Measurements from ENCODE around the gene NR2C2AP.

The NR2C2AP gene

GRCh38 chr19:19207637-19208572, 4.7 kb upstream of the NR2C2AP start:
- Histone ChIP-seq H3K9me3 (ENCODE audit: severe bottlenecking) (no peaks in the 10 kb centered on the region), H3K27ac (ENCODE audit: poor library complexity, severe bottlenecking) (no peak overlapping the region), H3K36me3 (ENCODE audit: low read depth) (no peaks in the 10 kb centered on the region), H3K4me3 (ENCODE audit: severe bottlenecking) (no peak overlapping the region), H3K4me1 (ENCODE audit: insufficient read depth, poor library complexity, severe bottlenecking) (no peaks in the 10 kb centered on the region), H3K27me3 (ENCODE audit: insufficient read depth, poor library complexity, severe bottlenecking) (peaks cover 17% of the 10 kb centered on the region)
- DNase-seq (ENCODE audit: low spot score) (no peak), ATAC-seq (ENCODE audit: low read depth) (no peak)
- no peak for TF ChIP-seq CTCF (IDR thresholded peaks at IDR 0.05; ENCODE audit: poor library complexity, severe bottlenecking)

GRCh38 chr19:19206938-19207337, 3.7 kb upstream of the NR2C2AP start:
- no peak for TF ChIP-seq CTCF (IDR thresholded peaks at IDR 0.05; ENCODE audit: poor library complexity, severe bottlenecking)
- ATAC-seq (ENCODE audit: low read depth) (no peak), DNase-seq (ENCODE audit: low spot score) (no peak)
- no peak overlapping the region for H3K4me3 ChIP-seq (ENCODE audit: severe bottlenecking)
- H3K36me3 ChIP-seq (ENCODE audit: low read depth): peaks cover 4% of the 10 kb centered on the region; the same call in 1 of the 2 replicates
- no peak overlapping the region for H3K27ac ChIP-seq (ENCODE audit: poor library complexity, severe bottlenecking)
- no peaks in the 10 kb centered on the region for H3K4me1 ChIP-seq (ENCODE audit: insufficient read depth, poor library complexity, severe bottlenecking)
- no peaks in the 10 kb centered on the region for H3K9me3 ChIP-seq (ENCODE audit: severe bottlenecking)
- peaks cover 9% of the 10 kb centered on the region for H3K27me3 ChIP-seq (ENCODE audit: insufficient read depth, poor library complexity, severe bottlenecking)

- no peaks in the 10 kb centered on the region for H3K27me3 ChIP-seq (ENCODE audit: insufficient read depth, poor library complexity, severe bottlenecking)
- ATAC-seq (ENCODE audit: low read depth): no peak
- H3K4me1 ChIP-seq (ENCODE audit: insufficient read depth, poor library complexity, severe bottlenecking): no peaks in the 10 kb centered on the region
- peaks cover 14% of the 10 kb centered on the region for H3K36me3 ChIP-seq (ENCODE audit: low read depth)
- no peak for DNase-seq (ENCODE audit: low spot score)
- no peak for TF ChIP-seq CTCF (IDR thresholded peaks at IDR 0.05; ENCODE audit: poor library complexity, severe bottlenecking)
- H3K4me3 ChIP-seq (ENCODE audit: severe bottlenecking): no peak overlapping the region
- no peak overlapping the region for H3K27ac ChIP-seq (ENCODE audit: poor library complexity, severe bottlenecking)
- H3K9me3 ChIP-seq (ENCODE audit: severe bottlenecking): no peaks in the 10 kb centered on the region
These were observed 2.5 kb upstream of the NR2C2AP start for GRCh38 chr19:19205416-19206410.

- no peak for TF ChIP-seq CTCF (IDR thresholded peaks at IDR 0.05; ENCODE audit: poor library complexity, severe bottlenecking)
These were observed 967 bp upstream of the NR2C2AP start for GRCh38 chr19:19204181-19204580.

More at GRCh38 chr19:19204181-19204580, 967 bp upstream of the NR2C2AP start:
- no peak overlapping the region for H3K4me3 ChIP-seq (ENCODE audit: severe bottlenecking)
- ATAC-seq (ENCODE audit: low read depth) (no peak), DNase-seq (ENCODE audit: low spot score) (no peak)
- H3K9me3 ChIP-seq (ENCODE audit: severe bottlenecking): no peaks in the 10 kb centered on the region
- peaks cover 15% of the 10 kb centered on the region for H3K36me3 ChIP-seq (ENCODE audit: low read depth)
- H3K27ac ChIP-seq (ENCODE audit: poor library complexity, severe bottlenecking): no peak overlapping the region
- H3K27me3 ChIP-seq (ENCODE audit: insufficient read depth, poor library complexity, severe bottlenecking): no peaks in the 10 kb centered on the region
- H3K4me1 ChIP-seq (ENCODE audit: insufficient read depth, poor library complexity, severe bottlenecking): no peaks in the 10 kb centered on the region

All from RWPE2 (cell line).